LNCaP clone FGC (cell line): Measurements from ENCODE around the gene FAM32A.

ENCODE experiments used
- DNase-seq: peaks from one replicate; pipeline ENCODE4 v3.0.0-alpha.2; 2011; ENCODE audit warnings: low read depth
- H3K4me3 ChIP-seq: 2 replicates; pipeline ENCODE4 v1.5.1; 2011; ENCODE audit warnings: mild to moderate bottlenecking, low read depth, low read length, control low read depth
- TF ChIP-seq, protein P1 (sequence below): IDR thresholded peaks from 2 replicates; pipeline ENCODE4 v1.5.1; 2012; ENCODE audit warnings: mild to moderate bottlenecking; ENCODE audit not compliant: control insufficient read depth, insufficient read depth; ENCODE audit errors: extremely low read depth

FAM32A gene

DNA sequence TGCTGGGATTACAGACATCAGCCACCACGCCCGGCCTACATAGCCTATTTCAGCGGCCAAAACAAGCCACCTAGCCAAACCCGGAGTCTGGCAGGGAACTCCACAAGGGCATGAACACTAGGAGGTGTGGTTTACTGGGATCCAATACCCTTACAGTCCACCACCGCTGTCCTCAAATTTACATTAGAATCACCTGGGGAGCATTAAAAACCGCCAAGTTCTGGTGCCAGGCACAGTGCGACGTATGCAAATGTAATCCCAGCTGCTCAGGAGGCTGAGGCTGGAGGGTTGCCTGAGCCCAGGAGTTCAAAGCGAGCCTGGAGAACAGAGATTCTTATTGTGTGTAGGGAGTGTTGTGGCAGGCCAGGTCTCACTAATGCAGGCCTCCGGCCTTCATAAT is 8.3 kb downstream of the FAM32A start:
- DNase-seq, result no peak
- TF ChIP-seq, protein P1, sequence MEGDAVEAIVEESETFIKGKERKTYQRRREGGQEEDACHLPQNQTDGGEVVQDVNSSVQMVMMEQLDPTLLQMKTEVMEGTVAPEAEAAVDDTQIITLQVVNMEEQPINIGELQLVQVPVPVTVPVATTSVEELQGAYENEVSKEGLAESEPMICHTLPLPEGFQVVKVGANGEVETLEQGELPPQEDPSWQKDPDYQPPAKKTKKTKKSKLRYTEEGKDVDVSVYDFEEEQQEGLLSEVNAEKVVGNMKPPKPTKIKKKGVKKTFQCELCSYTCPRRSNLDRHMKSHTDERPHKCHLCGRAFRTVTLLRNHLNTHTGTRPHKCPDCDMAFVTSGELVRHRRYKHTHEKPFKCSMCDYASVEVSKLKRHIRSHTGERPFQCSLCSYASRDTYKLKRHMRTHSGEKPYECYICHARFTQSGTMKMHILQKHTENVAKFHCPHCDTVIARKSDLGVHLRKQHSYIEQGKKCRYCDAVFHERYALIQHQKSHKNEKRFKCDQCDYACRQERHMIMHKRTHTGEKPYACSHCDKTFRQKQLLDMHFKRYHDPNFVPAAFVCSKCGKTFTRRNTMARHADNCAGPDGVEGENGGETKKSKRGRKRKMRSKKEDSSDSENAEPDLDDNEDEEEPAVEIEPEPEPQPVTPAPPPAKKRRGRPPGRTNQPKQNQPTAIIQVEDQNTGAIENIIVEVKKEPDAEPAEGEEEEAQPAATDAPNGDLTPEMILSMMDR, result no peak
- no peak overlapping the region for H3K4me3 ChIP-seq

DNA sequence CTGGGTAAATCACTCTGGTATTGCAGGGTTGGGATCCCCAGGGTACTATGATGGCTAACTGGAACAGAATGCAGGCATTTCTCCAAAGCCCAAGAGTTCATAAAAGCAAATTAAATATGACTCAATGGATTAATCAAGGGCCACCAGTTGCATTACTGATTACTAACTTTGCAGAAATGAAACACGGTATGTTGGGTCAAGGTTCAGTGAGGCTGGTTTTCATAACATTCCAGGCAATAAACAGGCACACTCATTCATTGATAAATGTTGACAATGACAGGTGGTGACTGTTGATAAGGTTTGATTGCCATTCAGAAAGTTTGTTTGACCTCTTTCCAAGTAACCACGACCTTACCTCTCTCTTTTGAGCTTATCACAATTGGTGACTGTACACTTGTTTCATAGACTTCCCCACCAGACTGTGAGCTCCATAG is 12.0 kb downstream of the FAM32A start:
- H3K4me3 ChIP-seq, result peak overlapping the region; percentile 97
- DNase-seq, result no peak
- TF ChIP-seq, protein P1, result no peak

DNA sequence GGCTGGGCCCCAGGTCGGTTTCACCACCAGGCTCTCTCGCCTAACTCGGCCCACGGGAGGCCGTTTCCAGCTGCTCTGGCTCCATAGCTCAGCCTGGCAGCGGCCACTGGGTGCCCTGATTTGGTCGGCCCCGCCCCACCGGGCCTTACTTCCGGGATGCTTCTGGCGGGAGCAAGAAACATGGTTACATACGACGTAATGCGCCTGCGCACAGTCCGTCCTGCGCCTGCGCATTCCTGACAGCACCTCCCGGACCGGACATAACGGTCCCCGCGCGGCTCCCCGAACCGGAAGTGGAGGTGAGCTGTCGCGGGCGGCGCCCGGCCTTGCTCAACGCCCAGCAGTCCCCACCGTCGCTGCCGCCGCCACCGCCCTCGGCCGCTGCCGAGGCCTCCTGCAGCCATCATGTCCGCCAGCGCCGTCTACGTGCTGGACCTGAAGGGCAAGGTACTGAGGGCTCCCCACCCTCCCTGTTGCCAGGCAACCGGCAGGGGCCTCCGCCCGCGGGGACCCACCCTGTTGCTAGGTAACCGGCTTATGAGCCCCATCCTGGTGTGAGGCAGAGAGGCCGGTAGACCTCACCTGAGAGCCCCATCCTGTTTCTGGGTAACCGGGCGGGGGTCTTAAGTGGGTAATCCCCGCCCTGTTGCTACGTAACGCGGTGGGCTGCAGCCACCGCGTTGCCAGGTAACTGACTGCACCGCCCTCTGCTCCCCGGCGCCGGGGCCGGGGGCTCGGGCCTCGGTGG is 12.6 kb downstream of the FAM32A start, which contains the start of gene AP1M1:
Gene AP1M1, plus strand, starts transcription at position 290 of the 748 bp plus-strand sequence. Its CDS starts 116 bp downstream, at position 406.
- peak within 1 kb of the TSS; percentile 97 for H3K4me3 ChIP-seq
- TF ChIP-seq, protein P1, result no peak
- peak; percentile 95 for DNase-seq

DNA sequence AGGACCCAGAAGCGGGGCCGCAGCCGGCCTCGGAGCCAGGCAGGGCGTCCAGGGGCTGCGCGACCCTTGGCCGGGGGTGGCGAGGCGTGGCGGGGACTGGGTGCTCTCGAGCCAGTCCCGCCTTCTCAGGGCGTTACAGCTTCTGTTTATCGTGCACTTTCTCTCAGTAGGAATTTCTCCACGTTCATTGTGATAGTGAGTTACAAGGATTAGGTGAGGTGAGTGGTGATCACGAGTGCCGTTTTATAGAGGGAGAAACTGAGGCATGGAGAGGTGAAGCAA is 13.1 kb downstream of the FAM32A start:
- TF ChIP-seq, protein P1, result no peak
- peak overlapping the region; percentile 97 for H3K4me3 ChIP-seq
- DNase-seq, result no peak

DNA sequence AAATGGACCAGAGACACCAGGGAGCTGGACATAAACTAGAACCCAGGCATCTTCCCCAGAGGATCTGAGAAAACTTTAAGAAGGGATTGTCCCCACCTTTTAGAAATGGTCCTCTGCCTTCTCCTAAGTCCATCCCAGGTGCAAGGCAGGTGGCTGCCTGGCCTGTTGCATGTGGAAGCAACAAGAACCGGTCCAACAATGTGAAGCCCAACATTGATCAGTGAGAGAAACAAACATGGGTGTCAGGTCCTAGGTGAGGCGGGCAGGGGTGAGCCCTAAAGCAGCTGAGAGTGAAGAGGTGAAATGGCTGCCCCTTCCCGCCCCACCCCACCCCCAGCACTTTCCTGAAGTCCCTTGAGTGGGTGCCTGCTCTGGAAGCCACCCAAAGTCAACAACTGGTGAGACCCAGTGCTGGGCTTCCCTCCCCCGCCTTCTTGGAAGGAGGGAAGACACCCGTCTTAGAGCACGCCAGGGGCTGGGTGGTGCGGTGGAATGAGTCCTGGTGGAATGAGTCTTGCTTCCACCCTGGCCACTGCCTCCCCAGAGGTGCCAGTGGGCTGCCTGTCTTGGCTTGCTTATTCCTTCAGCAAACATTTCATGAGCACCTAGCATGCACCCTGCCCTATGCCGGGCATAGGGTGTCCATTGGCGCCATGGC is 14.2 kb downstream of the FAM32A start:
- TF ChIP-seq, protein P1, result no peak
- H3K4me3 ChIP-seq, result no peak overlapping the region
- DNase-seq, result no peak

DNA sequence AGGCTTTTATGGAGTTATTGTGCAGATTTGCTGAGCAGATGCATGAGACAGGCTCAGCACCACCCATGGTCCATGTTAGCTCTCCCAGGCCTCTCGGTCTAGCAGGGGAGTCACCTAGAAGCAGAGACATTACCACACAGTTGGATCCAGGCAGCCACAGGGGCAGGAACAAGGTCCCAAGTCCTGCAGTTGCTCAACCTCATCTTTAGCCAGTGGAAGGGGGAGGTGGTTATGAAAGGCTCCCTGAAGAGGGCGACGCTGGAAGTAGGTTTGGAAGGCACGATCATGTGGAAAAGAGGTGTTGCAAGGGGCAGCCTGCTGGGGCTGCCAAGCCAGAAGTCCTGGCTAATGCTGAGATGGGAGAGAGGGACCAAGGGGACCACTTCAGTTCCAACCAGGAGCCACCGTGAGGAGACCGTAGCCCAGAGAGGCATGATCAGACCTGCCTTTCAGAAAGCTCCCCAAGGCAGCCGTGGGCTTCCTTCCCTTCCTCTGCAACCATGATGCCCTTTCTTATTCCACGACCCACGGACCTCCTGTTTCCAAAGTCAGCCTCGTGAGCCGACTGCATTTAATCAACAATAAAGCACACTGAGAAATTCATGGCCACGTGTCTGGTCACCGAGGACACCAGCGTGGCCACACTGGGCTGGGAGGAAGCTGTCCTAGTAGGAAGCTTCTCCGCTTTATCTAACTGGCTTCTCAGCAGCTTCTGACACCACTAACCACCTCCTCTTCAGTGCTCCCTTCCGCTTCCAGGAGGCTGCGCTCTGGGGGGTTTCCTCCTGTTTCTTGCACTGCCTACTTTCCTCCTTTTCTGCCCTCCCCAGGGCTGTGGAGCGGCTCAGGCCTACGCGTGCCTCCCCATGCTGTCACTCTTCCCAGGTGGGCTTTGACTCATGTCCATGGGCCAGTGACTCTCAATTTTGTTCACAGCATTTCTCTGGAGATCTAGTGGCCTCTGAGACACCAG is 15.1 kb downstream of the FAM32A start:
- no peak for DNase-seq
- TF ChIP-seq, protein P1, result no peak
- no peak overlapping the region for H3K4me3 ChIP-seq
